DMS 273 (cell line): ENCODE data around the gene CDKL5.
A peak's percentile ranks its signal among the peaks of the same experiment; 100 is the strongest.

Experiments used
- DNase-seq: peaks from one replicate; lab custom pipeline; 2025; ENCODE audit not compliant: unreplicated experiment; lab: John Stamatoyannopoulos, UW

The CDKL5 gene

GRCh38 chrX:18640686-18641085 lies 215.3 kb downstream of the CDKL5 start:
- no peak for DNase-seq

DNA sequence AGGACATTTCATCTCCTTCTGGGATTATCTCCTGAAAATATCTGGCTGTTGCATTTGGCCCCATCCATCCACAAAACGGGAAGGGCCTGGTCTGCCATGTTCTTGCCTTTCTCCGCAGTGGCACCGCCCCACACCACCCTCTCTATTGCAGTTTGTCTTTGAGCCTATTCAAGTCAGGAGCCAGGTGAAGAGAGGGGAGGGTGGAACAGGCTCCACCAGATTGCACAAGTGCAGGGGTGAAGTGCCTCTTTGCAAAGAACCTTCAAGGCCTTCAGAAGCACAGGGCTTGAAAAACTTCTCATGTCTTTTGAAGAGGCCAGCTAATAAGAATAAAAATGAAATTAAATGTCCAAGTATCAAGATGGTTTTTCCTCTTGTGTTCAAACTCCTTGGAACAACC lies 217.8 kb downstream of the CDKL5 start:
- DNase-seq: no peak

- no peak for DNase-seq
These were observed 218.4 kb downstream of the CDKL5 start for GRCh38 chrX:18643853-18644252.

DNA sequence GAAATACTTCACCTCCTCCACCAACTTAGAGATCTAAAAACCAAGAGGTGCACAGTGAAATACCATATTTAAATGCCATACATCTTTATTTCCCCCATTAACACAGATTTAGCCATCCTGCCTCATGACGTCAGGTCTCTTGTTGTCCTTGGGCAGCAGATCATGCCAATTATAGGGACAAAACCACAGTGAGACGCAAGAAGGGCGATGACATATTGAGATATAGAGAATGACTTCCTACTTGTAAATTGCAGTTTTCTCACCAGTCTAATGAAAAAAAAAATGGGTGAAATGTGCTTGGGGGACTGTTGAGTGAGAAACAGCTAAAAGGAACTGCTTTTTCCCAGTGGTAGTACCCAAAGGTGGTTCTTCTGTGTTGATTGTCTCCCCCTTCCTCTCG lies 222.2 kb downstream of the CDKL5 start:
- DNase-seq: no peak

DNA sequence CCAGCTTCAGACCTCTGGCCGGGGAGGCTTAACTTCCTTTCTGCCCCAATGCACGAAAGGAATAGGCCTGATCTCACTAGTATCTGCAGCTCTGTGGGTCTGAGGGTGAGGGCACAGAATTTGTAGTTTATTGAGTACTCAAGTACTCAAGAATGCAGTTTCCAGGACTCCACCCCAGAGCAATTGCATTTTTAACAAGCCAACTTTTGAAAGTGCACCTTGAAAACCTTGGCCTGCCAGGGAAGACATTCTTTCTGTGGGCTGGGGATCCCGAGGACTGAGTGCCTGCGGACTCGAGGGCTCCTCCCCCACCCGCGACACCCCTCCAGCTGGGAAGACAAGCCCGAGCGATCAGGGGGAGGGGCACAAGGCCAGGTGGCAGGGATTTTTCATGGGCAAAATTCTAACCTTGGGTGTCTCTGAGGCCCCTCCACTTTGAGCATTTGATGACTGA lies 224.1 kb downstream of the CDKL5 start:
- DNase-seq: peak; percentile 15

- DNase-seq: no peak
These were observed 225.3 kb downstream of the CDKL5 start for GRCh38 chrX:18650662-18651061.

GRCh38 chrX:18652636-18653035 lies 227.2 kb downstream of the CDKL5 start:
- DNase-seq: no peak

GRCh38 chrX:18654875-18655836 lies 229.7 kb downstream of the CDKL5 start:
- peak; percentile 63 for DNase-seq

DNA sequence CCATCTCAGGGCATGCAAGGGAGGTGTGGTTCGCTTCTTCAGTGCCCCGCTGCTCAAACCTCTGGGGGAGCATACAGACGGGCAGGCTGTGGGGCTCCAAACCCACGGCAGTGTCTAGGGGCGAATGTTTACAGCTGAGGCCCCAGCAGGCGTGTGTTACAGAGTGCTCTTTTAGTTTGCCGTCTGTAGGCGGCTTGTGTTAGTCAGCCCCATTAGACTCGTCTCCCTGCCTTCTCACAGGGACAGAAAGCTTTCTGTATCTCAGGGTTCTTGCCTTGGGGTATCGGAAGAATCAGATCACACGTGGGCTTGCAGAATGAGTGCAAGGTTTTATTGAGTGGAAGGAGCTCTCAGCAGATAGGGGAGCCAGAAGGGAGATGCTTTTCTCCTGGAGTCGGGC lies 235.9 kb downstream of the CDKL5 start:
- no peak for DNase-seq

GRCh38 chrX:18664947-18665346 lies 239.5 kb downstream of the CDKL5 start:
- no peak for DNase-seq

DNA sequence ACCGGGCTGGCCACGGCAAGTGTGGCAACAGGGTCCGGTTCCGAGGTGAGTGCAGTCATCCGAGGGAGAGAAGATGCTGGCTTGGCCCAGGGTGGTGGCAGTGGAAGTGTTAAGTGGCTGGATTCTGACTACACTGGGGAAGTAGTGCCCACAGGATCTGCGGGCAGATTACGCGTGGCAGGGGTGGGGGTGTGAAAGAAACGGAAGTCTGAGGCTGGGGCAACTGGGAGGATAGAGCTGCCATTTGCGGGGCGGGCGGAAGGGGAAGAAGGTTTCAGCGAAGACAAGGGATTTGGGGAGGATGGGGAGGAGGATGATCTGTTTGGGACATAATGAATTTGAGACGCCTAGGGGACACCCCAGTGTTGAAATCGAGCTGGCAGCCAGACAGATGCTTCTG lies 241.2 kb downstream of the CDKL5 start:
- DNase-seq: no peak

DNA sequence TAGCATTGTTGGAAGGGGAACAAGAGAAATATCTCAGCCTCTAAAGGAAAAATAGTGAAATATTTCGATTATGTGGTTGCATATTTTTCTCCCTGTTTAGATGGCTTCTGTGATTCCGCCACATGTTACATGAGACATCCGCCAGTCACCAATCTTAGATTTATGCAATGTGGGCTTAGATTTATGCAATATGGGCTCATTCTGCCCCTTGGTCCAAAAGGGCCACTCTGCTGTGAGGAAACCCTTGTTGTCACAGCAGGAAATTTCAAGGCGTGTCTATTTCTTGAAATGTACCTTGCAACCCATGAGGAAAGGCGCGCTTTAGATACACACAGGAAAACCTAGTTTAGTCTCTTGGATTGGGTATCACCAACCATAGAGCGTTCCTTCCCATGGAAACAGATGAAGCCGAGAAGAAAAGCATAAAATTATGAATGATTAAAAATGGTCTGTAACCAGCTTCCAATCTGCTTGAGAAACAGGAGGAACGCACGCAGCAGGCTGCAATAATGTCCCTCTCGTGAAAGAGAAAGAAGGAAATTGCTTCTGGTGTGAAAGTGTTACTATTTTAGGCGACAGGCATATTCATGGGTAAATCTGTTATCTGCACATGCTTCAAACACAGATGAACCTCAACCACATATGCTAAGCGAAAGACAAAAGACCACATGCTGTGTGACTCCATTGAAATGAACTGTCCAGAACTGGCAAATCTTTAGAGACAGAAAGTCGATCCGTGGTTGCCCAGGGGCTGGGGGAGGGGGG lies 242.8 kb downstream of the CDKL5 start:
- no peak for DNase-seq

- no peak for DNase-seq
These were observed 246.6 kb downstream of the CDKL5 start, which contains the start of gene RS1 for GRCh38 chrX:18672008-18672407. RS1 (minus strand) TSS chrX:18672108; CDS start chrX:18672068, 40 bp downstream.

GRCh38 chrX:18674417-18674787 lies 249.0 kb downstream of the CDKL5 start:
- peak; percentile 79 for DNase-seq

DNA sequence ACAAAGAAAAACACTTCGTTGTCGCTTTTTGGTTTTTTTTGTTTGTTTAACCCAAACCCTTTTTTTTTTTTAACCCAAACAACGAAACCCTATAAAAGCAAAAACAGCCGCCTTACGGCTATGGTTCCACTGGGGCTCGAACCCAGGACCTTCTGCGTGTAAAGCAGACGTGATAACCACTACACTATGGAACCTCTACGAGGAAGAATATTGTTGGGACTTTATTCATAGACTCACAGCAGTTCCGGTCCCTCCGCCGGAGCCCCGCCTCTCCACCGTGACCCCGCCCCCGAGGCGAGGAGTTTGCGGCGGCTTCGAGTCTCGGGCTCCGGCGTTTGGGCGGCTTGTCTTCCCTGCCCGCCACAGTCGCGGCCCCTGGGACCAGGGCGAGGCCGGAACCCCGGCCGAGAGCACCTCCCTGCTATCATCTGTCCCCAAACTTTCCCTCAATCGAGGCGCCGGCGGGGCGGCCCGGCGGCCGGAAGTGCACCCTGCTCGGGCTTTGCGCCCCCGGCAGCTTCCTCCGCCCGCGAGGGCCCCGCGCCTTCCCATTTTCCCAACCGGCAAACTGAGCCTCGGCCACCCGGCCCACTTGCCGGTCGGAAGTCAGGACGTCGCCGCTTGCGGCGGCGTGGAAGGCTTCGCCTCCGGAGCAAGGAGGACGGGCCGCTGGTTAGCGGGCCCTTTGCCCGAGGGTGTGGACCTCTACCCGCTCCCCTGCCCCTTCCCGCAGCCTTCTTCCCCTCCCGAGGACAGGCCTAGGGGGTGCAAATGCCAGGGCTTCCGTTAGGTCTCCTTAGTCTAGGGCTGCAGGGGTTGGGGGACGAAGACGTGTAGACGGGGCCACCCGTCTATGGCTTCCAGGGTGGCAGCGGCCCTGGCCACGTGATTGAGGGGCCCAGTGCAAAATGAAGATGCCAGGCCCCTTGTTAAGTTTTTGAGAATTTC lies 249.7 kb downstream of the CDKL5 start:
- DNase-seq: peak; percentile 89

DNA sequence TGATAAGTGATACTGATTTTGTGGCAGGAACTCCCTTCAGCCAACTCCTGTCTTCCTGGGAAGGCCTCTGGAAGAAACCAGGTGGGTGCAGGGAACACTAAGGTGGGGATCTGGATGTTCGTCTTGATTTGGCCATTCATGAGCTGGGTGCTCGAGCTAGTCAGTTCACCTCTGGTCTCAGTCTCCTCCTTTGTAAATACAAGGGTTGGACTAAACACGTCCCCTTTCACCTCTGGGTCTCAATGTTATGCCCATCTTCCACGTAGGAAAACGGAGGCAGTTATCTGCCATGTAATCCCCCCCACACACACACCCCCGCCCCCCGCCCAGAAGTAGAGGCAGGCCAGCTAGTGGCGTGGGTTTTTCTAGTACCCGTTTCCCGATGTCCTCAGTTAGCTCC lies 250.6 kb downstream of the CDKL5 start:
- no peak for DNase-seq

DNA sequence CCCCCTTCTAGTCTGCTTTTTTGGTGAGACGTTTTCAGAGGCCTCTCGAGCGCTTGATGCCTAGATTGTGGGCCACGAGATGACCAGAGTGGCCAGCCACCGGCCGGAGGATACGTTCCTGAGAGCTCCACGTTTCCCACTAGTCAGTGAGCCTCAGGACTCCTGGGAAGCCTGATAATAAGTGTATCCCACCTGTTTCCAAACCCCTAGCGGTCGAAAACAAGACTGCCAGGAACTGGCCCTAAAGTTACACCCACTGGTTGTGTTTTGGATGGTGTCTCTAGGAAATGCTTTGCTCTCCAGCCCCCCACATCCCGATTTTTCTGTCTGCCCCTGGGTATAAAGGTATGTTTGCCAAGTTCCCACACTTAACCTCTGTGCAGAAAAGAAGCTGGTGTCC lies 251.1 kb downstream of the CDKL5 start:
- DNase-seq: peak; percentile 66

- DNase-seq: no peak
These were observed 251.9 kb downstream of the CDKL5 start for GRCh38 chrX:18677161-18677869.

- DNase-seq: no peak
These were observed 256.6 kb downstream of the CDKL5 start for GRCh38 chrX:18681996-18682395.

DNA sequence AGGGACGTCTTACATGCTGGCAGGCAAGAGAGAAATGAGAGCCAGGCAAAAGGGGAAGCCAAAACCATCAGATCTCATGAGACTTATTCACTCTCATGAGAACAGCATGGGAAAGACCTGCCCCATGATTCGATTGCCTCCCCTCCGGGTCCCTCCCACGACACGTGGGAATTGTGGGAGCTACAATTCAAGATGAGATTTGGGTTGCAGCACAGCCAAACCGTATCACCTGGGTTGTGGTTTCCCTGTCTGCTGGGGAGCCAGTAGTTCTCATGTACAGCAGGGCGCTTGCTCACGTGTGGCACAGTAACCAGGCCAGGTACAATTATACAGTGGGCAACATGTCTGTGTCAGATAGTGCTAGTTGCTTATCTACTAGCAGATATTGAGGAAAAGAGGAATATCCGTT lies 257.6 kb downstream of the CDKL5 start:
- no peak for DNase-seq
